Midbrain (tissue), 1 donor: ENCODE data around the gene VPS18.
"Not testable (repeated sequence)": the region's sequence is repeated elsewhere in the genome, so short reads cannot be mapped to it uniquely, and the experiment has no call there.

Experiments used
- DNase-seq: peaks from one replicate; lab custom pipeline; 2025; lab: John Stamatoyannopoulos, UW

The VPS18 gene

GRCh38 chr15:40893733-40894680 lies at the start of gene VPS18:
Gene VPS18 (plus strand): TSS chr15:40894450. CDS start chr15:40894769, 319 bp downstream.
- peak; percentile 98 for DNase-seq

GRCh38 chr15:40844696-40845030 lies 49.6 kb upstream of the VPS18 start:
- DNase-seq, result no peak

- DNase-seq, result no peak
Observed at GRCh38 chr15:40845036-40845435, 49.2 kb upstream of the VPS18 start.

GRCh38 chr15:40845511-40846284 lies 48.6 kb upstream of the VPS18 start:
- DNase-seq, result no peak

- no peak for DNase-seq
Observed at GRCh38 chr15:40846841-40847222, 47.4 kb upstream of the VPS18 start.

GRCh38 chr15:40847223-40847961 lies 46.9 kb upstream of the VPS18 start:
- DNase-seq, result peak; percentile 27

GRCh38 chr15:40850576-40851112 lies 43.6 kb upstream of the VPS18 start:
- no peak for DNase-seq

- DNase-seq, result no peak
Observed at GRCh38 chr15:40852529-40852928, 41.7 kb upstream of the VPS18 start.

- no peak for DNase-seq
Observed at GRCh38 chr15:40853241-40853890, 40.9 kb upstream of the VPS18 start.

- no peak for DNase-seq
Observed at GRCh38 chr15:40854161-40854560, 40.1 kb upstream of the VPS18 start.

- no peak for DNase-seq
Observed at GRCh38 chr15:40855706-40856234, 38.5 kb upstream of the VPS18 start.

GRCh38 chr15:40856746-40857145 lies 37.5 kb upstream of the VPS18 start:
- no peak for DNase-seq

- DNase-seq, result peak; percentile 37
Observed at GRCh38 chr15:40857601-40858341, 36.5 kb upstream of the VPS18 start.

- DNase-seq, result no peak
Observed at GRCh38 chr15:40858706-40859105, 35.5 kb upstream of the VPS18 start.

- DNase-seq, result peak; percentile 16
Observed at GRCh38 chr15:40859206-40859851, 34.9 kb upstream of the VPS18 start.

GRCh38 chr15:40861147-40861546 lies 33.1 kb upstream of the VPS18 start:
- not testable (repeated sequence) for DNase-seq

- no peak for DNase-seq
Observed at GRCh38 chr15:40863660-40864270, 30.5 kb upstream of the VPS18 start.

GRCh38 chr15:40867199-40867598 lies 27.1 kb upstream of the VPS18 start:
- DNase-seq, result no peak

- no peak for DNase-seq
Observed at GRCh38 chr15:40869686-40870085, 24.6 kb upstream of the VPS18 start.

- DNase-seq, result no peak
Observed at GRCh38 chr15:40870716-40871115, 23.5 kb upstream of the VPS18 start.
